NCI-H748 treated with DMSO at 0.1 percent for 48 hours (cell line): ENCODE data around the gene LMTK3.
A peak's percentile ranks its signal among the peaks of the same experiment; 100 is the strongest.
"Not testable (repeated sequence)": the region's sequence is repeated elsewhere in the genome, so short reads cannot be mapped to it uniquely, and the experiment has no call there.

Experiments used
- DNase-seq: peaks from one replicate; lab custom pipeline; 2025; lab: John Stamatoyannopoulos, UW

Gene LMTK3

DNA sequence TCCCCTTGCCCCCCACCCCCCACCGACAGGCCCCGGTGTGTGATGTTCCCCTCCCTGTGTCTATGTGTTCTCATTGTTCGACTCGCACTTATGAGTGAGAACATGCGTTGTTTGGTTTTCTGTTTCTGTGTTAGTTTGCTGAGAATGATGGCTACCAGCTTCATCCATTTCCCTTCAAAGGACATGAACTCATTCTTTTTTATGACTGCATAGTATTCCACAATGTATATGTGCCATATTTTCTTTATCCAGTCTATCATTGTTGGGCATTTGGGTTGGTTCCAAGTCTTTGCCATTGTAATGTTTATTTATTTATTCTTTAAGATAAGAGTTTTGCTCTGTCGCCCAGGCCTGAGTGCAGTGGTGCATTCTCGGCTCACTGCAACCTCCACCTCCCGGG is 26.4 kb upstream of the LMTK3 start:
- not testable (repeated sequence) for DNase-seq

DNA sequence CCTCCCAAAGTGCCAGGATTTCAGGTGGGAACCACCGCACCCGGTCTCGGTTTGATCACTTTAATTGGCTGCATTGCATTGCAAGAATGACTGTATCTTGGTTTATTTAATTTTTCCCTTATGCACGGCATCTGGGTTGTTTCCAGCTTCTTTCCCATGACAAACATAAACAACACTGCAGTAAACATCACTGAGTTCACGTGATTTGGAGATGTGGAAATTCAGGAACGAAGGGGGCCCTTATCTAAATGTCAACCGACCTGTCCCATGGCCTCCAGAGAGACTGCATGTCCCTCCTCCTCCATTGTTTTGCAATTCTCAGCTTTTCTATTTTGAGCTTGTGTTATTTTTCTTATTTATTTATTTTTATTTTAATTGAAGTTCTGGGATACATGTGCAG is 25.9 kb upstream of the LMTK3 start:
- no peak for DNase-seq

DNA sequence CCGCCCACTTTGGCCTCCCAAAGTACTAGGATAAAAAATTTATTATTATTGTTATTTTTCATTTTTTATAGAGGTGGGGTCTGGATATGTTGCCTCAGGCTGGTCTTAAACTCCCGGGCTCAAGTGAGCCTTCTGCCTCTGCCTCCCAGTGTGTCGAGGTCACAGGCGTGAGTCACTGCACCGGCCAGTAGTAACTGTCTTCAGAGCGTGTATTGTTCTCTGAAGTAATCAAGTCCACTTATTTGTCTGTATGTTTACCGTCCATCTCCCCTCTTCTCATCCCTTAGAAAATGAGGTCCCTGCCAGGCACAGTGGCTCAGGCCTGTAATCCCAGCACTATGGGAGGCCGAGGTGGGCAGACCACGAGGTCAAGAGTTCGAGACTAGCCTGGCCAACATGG is 22.1 kb upstream of the LMTK3 start:
- DNase-seq: no peak

DNA sequence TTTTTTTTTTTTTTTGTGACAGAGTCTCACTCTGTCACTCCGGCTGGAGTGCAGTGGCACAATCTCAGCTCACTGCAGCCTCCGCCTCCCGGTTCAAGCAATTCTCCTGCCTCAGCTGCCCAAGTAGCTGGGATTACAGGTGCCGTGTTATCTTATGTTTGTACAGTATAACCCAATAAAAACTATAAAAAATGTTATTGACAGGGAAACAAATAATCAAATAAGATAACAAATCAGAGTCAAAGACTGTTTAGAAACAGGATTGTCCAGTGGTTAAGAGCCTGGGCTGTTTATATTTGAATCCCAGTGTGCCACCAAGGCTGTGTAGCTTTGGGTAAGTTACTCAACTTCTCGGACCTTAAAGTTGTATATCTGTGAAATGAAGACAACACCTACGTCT is 19.1 kb upstream of the LMTK3 start:
- no peak for DNase-seq

DNA sequence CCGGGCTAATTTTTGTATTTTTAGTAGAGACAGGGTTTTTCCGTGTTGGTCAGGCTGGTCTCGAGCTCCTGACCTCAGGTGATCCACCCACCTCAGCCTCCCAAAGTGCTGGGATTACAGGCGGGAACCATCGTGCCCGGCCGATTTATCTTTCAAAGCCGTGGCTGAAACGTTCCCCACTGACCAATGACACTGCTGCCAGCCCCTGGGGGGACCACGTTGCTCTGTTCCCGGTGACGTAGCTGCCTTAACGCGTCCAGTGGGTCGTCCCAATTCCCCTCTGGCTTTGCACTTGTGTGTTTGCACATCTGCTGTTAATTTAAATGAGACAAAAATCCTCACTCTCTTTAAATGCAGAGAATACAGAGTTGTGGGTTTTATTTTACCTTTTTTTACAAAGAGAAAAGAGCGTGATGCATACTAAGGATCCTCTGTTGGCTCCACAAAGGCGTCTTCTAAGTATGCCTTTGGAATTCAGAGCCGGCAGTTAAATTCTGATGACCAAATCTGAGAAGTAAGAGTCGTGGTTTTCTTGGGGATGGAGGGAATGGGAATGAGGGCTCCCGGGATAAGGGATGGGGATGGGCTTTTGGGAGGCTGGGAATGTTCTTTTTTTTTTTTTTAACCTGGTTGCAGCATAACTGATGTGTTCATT is 18.6 kb upstream of the LMTK3 start:
- DNase-seq: no peak

DNA sequence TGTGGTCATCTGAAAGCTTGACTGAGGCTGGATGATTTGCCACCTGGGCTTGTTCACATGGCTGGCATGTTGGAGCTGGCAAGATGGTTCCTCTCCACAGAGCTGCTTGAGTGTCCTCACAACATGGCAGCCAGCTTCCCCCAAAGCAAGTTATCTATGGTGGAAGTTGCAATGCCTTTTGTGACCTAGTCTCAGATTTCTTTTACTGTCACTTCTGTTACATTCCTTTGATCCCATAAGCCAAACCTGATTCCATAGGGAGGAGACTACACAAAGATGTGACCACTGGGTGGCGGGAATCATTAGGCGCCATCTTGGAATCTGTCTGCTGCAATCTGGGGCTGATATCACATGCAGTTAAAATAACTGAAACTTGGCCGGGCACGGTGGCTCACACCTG is 17.5 kb upstream of the LMTK3 start:
- no peak for DNase-seq

DNA sequence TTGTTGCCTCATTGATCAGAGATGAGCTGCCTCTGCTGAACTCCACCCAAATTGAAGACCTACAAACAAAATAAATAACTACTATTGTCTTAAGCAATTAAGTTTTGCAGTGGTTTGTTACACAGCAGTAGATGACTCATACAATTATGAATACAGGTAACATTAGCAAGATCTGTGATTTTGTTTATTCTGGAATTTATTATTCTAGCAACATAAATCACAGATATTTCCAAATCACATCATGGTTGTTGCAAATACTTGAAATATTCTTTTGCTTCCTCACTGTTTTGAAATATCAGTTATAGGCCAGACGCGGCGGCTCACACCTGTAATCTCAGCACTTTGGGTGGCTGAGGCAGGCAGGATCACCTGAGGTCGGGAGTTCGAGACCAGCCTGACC is 13.1 kb upstream of the LMTK3 start:
- no peak for DNase-seq

DNA sequence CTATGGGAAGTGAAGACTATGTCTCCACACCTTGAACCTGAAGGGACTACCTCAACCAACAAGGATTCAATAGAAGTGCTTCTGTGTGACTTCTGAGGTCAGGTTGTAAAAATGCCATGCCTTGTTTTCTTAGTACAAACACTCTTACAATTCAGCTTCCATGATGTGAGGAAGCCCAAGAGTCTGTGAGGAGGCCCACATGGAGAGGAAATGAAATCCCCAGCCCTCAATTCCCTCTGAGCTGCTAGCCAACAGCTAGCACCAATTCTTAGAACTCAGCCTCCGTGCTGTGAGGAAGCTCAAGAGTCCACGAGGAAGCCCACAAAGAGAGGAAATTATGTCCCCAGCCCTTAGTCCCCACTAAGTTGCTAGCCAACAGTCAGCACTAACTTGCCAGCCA is 12.6 kb upstream of the LMTK3 start:
- no peak for DNase-seq

DNA sequence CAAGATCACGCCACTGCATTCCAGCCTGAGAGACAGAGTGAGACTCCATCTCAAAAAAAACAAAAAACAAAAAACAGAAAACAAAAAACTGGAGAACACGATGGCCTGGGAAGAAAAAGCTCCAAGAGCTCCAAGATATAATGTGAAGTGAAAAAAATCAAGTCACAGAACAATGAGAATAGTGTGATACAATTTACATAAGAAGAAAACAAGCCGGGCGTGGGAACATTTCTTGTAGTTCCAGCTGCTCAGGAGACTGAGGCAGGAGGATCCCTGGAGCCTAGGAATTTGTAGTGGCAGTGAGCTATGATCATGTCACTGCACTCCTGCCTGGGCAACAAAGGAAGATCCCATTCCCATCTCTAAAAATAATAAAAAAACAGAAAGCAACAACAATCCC is 8.5 kb upstream of the LMTK3 start:
- DNase-seq: no peak

DNA sequence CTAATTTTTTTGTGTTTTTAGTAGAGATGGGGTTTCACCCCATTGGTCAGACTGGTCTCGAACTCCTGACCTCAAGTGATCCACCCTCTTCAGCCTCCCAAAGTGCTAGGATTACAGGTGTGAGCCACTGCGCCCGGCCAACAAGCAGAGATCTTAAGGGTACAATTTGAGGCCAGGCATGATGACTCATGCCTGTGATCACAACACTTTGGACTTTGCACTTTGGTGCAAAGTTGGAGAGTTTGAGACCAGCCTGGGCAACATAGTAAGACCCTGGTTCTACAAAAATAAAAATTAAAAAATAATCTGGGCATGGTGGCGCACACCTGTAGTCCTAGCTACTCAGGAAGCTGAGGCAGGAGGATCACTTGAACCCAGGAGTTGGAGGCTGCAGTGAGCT is 7.8 kb upstream of the LMTK3 start:
- not testable (repeated sequence) for DNase-seq

DNA sequence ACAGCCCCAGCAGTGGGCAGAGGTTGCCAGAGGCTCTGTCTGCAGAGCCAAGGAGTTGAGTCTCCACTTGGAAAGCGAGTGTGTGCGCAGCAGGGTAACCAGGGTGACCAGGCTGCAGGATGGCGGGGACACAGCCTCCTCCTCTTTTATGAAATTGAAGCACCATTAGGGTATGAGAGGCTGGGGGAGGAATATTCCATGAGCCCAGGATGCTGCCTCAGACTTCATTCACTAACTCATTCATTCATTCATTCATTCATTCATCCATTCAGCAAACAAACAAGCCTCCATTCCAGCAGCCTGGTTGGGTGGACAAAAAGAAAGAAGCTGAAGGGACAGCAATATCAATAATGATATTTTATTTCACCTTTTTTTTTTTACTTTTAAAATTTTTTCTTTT is 6.6 kb upstream of the LMTK3 start:
- DNase-seq: no peak

DNA sequence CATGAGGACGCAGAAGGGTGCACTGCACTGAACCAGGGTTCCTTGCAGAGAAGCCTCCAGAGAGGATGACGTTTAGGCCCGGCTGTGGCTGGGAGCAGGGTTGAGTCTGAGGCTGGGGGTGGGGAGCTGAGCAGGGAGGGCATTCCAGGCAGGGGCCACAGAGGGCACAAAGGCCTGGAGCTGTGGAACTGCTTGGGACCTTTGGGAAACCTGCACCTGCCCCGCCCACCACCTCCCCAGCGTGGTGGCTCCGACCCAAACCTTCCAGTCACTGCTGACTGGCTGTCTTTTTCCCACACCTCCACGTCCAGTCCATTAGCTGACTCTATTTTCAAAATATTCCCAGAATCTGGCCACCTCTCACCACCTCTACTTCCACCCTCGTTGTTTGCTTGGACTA is 4.9 kb upstream of the LMTK3 start:
- no peak for DNase-seq

DNA sequence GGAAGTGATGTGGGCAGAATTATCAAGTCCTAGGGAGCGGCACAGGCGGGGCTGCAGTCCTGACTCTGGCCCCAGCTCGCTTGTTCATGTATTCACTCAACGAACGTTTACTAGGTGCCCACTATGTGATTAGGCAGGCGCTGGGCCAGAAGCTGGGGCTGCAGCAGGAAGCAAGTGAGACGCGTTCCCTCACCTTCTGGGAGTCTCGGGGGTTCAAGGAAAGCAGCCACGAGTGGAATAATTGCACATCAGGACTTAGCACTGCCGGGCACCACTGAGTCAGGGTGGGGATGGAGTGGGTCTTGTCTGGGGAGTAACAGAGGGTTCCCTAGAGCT is 2.5 kb upstream of the LMTK3 start:
- DNase-seq: no peak

DNA sequence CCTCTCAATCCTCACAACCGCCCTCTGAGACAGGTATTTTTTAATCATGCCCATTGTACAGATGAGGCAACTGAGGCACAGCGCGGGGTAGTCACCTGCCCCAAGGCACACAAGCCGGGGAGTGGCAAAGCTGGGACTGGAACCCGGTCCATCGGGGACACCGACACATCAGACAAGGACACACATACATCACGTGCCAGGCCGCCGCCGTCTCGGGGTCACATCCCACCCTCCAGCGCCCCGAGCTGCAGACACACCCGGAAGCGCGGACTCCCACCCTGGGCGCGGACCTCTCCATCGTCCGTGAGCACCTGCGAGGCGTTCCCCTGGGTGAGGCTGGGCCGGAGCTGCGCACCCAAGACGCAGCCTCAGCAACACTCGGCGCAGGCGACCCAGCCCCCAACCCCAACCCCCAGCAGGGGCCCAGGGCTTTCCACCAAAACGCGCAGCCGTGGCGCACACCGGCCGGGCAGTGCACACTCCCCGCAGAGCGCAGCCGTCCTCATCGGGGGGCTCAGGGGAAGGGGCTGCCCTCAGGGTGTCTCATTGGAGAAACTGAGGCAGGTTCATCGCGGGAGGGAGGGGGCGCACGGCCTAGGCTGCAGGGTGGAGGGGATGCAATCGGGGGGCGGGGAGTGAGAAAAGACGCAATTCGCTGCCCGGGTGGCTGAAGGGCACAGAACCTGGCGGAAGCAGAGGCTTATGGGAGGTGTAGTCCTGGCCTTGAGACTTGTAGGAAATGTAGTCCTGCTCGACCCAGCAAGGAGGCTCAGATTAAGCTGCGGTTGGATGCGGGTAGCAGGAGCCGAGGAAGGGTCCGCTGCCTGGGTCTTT is 1.9 kb upstream of the LMTK3 start:
- peak; percentile 88 for DNase-seq

DNA sequence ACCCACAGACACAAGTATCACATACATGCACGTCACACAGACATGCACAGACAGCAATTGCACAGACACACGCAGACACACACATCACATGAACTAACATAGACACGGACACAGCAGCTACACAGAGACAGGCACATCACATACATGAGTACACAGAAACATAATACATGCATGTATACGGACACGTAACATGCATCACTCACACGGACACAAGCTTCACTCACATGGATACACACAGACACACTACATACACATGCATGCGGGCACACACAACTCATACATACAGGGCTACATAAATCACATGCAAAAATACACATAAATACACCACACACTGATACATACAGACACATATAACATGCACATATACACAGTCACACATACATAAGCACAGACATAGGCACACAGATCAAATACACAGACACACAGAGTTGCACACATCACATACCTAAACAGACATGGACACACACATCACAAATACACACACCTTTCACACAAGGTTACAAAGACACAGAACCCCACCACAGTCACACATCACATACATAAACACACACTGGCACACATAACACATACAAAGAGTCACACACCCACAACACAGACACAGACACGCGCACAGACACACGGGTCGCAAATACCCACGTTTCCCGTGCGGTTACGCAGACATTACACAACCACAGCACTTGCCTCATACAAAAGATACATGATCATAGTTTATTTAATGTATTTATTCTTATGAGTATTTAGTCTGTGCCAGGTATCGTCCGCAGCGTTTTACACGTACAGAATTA is 1.1 kb upstream of the LMTK3 start:
- no peak for DNase-seq

DNA sequence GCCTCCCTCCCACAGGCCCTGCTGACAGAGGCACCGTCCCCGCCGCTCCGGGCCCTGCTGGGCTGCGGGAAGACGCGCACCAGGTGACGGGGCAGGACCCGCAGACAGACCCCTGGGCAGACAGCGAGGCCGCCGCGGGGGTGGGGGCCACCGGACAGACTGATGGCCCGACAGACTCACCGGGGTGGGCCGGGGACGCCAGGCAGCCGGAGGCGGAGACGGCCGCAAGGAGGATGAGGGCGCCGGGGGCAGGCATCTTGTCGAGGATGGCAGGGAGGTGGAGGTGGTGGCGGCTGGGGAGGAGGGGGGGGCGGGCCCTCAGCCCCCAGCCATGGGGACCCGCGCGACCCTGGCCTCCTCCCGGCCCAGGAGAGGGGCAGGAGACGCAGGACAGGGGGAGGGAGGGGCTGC is 309 bp downstream of the LMTK3 start:
- DNase-seq: no peak

DNA sequence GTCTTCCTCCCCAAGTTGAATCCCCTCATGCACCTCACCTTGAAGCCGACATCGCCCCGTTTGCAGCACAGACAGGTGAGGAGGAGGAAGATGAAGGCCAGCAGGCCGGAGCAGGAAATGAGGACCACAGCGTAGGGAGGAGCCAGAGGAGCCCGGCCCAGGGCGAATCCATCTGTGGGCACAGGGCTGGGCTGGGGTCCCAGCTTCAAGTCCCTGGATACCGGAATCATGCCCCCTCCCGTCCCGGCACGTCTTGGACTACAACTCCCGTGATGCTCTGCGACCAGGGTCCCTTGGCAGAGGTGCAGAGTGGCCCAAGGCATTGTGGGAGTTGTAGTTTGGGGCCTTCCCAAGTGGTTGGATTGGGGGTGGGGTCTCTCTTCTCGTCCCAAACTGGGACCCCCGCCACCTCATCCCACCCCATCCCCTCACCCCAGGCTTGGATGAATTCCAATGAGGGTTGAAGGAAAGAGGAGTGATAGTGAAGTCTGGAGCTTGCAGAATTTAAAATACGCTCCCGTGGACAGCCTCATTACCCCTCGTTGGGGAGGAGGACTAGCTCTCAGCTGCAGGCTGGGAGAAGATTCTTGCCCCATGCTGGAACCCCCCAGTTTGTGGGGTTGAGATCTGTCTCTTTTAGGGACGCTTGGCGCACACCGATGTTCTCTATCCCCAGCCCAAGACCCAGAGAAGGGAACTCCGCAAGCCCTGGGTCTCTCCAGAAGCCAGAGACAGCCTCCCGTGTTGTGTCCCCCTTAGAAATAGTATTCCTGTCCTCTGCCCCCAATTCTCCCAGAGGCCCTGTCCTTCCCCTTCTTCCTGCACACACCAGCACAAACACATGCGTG is 990 bp downstream of the LMTK3 start:
- DNase-seq: peak; percentile 43

DNA sequence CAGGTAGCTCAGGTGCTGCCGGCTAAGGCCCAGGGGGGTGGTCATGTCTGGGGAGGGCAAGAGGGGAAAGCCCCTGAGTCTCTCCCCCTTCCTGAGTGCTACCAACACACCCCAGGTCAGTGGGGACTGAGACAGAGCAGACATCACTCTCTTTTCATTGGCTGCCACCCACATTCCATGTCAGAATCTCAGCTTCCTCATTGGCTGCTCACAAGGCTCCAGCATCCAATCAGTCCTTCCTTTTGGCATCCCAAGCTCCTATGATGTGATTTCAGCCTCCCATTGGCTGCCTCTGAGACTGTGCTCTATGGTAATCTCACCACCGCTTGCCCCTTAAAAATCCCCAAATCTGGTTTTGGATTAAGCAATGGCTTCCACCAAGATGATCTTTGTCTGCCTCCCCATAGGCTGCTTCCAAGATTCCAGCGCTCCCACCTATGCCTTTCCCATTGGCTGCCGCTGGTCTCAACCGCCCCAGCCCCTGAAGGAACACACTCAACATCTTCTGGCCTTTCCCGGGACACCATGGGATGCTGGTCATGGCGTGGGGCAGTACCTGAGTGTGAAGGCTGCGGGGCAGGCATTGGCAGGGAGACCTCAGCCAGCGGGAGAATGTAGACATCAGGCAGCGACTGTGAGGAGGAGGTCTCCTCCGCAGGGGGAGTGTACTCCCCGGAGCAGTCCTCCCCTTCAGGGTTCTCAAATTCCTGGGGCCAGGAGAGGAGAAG is 2.0 kb downstream of the LMTK3 start:
- DNase-seq: no peak

DNA sequence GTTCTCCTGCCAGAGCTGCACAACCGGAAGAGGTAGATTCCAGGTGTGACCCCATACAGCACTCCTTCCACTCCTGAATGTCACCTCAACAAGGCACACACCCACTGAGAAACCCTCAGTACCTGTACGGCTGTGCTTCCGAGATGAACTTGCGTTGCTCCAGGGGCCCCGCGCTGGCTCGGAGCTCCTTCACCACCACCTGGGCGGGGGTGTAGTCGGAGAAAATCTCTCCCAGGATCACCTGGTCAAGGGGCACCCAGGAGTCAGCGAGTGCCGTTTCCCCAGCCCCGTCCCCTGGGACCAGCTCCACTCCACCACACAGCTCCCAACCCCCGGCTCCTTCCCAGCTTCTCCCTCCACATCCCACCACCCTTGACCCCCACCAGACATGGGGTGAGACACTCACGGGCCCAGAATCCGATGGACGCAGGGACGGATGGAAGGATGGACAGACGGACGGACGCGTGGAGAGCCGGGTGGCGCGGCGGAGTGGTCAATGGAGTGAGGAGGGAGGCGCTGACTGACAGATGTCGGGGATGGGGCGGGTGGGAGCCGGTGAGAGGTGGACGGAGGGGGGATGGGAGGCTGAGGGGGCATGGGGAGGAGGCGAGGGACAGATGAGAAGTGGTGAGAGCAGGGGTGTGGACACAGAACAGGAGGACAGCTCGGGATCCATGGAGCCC is 2.8 kb downstream of the LMTK3 start:
- no peak for DNase-seq

DNA sequence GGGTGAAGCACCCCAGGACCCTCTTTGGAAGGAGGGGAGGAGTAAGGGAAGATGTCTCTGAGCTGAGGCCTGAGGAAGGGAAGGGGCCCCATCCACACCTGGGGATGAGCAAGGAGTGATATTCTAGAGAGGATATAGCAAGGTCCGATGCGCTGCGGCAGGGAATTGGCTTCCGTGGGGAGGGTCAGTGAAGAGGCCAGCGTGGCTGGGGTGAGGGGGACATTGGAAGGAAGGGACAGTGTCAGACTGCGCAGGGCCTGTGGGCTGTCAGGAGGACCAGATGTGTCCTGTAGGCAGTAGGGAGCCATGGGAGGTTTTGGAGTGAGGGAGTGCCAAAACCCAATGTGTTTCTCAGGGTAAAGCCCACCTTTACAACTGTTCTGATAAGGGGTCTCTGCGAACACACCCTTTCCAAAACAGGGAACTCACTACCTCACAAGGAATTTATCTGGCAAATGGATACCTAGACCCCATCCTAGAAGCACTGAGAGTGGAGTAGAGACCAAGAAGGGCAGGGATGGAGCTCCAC is 3.7 kb downstream of the LMTK3 start:
- DNase-seq: no peak
